Natural killer cell (primary cell): ENCODE measurements around the gene INPP1. TPM values are rescaled to one million over a fixed set of nuclear protein-coding genes. Genes with fewer than 3 reads are reported as not detected.

Experiments used
- ATAC-seq, 3 donors: fragments of 150-1000 bp in 2 of 3; fragments of 200-7000 bp in 1 of 3; cut with Tn5 transposase; 1 replicate in 1 of 3; 2 replicates in 2 of 3; pipeline ENCODE4 v1.10.0; 2021; ENCODE audit warnings: mild to moderate bottlenecking in 2 of 3, moderate library complexity in 2 of 3
- DNase-seq, 2 donors: peaks; one replicate each; pipeline versions ENCODE4 v3.0.0 to v3.0.0-alpha.2; 2013 to 2021; ENCODE audit warnings: mixed read lengths in 1 of 2
- H3K27ac ChIP-seq: one replicate; pipeline ENCODE4 v1.5.1; 2013; ENCODE audit warnings: mild to moderate bottlenecking, low read length
- H3K27me3 ChIP-seq: one replicate; pipeline ENCODE4 v1.6.1; 2013; ENCODE audit warnings: low read length; ENCODE audit not compliant: control insufficient read depth, insufficient read depth
- H3K36me3 ChIP-seq: one replicate; pipeline ENCODE4 v1.6.1; 2013; ENCODE audit warnings: low read length; ENCODE audit not compliant: control insufficient read depth, insufficient read depth
- H3K4me1 ChIP-seq: one replicate; pipeline ENCODE4 v1.6.1; 2013; ENCODE audit warnings: low read length; ENCODE audit not compliant: control insufficient read depth, insufficient read depth
- H3K4me3 ChIP-seq: one replicate; pipeline ENCODE4 v1.5.1; 2013; ENCODE audit warnings: low read length
- H3K9me3 ChIP-seq: one replicate; pipeline ENCODE4 v1.6.1; 2013; ENCODE audit warnings: low read length; ENCODE audit not compliant: control insufficient read depth, insufficient read depth
- H3K27ac Mint-ChIP-seq, 2 donors: one replicate each; pipeline ENCODE4 v1.8.0; 2022; ENCODE audit warnings: mild to moderate bottlenecking in 2 of 2, mixed read lengths in 2 of 2, moderate library complexity in 1 of 2
- H3K27me3 Mint-ChIP-seq, 2 donors: one replicate each; pipeline ENCODE4 v1.8.0; 2022; ENCODE audit warnings: low read depth in 2 of 2, mixed read lengths in 2 of 2
- H3K36me3 Mint-ChIP-seq: one replicate; pipeline ENCODE4 v1.8.0; 2022; ENCODE audit warnings: mixed read lengths
- H3K4me1 Mint-ChIP-seq, 2 donors: one replicate each; pipeline ENCODE4 v1.8.0; 2022; ENCODE audit warnings: mixed read lengths in 2 of 2
- H3K4me3 Mint-ChIP-seq: one replicate; pipeline ENCODE4 v1.8.0; 2022; ENCODE audit warnings: mild to moderate bottlenecking, moderate library complexity, mixed read lengths
- H3K9me3 Mint-ChIP-seq, 2 donors: one replicate each; pipeline ENCODE4 v1.8.0; 2022; ENCODE audit warnings: mixed read lengths in 2 of 2
- WGBS: methylation state at CpG from one replicate; pipeline ENCODE4 v1.1.7; 2013; ENCODE audit warnings: missing lambda C conversion rate; ENCODE audit not compliant: insufficient coverage; 5-methylcytosine and 5-hydroxymethylcytosine counted together
- intact Hi-C: fragments of 100-400 bp; cut with micrococcal nuclease; formaldehyde crosslinking; loops from one replicate; pipeline ENCODE4 v1.14.2; 2022
- total RNA-seq, 4 donors: library from RNA; stranded (reverse); fragments of 120-200 nt in 1 of 4; gene quantifications; one replicate each; pipeline versions ENCODE4 v1.2.3 to v1.2.4, GENCODE V29; 2013 to 2022
- TF ChIP-seq, protein P1 (sequence below): fragments of 200-600 bp; IDR thresholded peaks from one replicate; pipeline ENCODE4 v1.8.0; 2022; ENCODE audit warnings: antibody characterized with exemption

The INPP1 gene
- total RNA-seq, 3 donors from 2014 or later (not counting 1 experiment from before 2014, with no cell fraction given) = 9.5 to 16.7 (median 9.6) TPM

DNA sequence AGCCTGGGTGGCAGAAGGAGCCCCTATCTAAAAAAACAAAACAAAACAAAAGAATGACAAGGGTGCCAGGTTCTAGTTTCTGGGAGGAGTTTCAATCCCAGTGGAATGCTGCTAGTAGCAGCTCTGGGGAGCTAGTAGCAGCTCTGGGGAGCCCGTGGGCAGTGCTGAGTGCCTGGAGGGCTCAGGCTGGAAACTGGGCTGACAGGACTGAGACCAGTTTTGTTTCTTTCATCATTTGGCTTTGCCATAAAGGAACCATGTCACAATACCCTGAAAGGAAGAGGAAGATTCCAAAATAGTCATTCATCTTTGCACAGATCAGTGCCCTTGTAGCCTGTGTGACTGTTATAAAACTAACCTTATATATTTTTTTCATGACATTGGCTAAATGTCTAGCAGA lies 75.3 kb downstream of the INPP1 start:
- ATAC-seq (no peak), DNase-seq (no peak)
- Histone ChIP-seq H3K4me3 (no peak overlapping the region), H3K4me1 (peaks cover 8% of the 10 kb centered on the region), H3K36me3 (peaks cover 2% of the 10 kb centered on the region), H3K27me3 (no peaks in the 10 kb centered on the region), H3K27ac (no peak overlapping the region), H3K9me3 (no peaks in the 10 kb centered on the region)
- Mint-ChIP-seq H3K4me1 (peaks cover 40 to 71% of the 10 kb centered on the region in 2 donors), H3K4me3 (no peak overlapping the region), H3K9me3 (no peaks in the 10 kb centered on the region), H3K36me3 (no peaks in the 10 kb centered on the region), H3K27me3 (no peaks in the 10 kb centered on the region), H3K27ac (no peak overlapping the region)
- intact Hi-C loops = no loop called here
- TF ChIP-seq, protein P1, sequence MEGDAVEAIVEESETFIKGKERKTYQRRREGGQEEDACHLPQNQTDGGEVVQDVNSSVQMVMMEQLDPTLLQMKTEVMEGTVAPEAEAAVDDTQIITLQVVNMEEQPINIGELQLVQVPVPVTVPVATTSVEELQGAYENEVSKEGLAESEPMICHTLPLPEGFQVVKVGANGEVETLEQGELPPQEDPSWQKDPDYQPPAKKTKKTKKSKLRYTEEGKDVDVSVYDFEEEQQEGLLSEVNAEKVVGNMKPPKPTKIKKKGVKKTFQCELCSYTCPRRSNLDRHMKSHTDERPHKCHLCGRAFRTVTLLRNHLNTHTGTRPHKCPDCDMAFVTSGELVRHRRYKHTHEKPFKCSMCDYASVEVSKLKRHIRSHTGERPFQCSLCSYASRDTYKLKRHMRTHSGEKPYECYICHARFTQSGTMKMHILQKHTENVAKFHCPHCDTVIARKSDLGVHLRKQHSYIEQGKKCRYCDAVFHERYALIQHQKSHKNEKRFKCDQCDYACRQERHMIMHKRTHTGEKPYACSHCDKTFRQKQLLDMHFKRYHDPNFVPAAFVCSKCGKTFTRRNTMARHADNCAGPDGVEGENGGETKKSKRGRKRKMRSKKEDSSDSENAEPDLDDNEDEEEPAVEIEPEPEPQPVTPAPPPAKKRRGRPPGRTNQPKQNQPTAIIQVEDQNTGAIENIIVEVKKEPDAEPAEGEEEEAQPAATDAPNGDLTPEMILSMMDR = no peak
- WGBS = 94% methylated on average over 1 of the region's 1 CpG

DNA sequence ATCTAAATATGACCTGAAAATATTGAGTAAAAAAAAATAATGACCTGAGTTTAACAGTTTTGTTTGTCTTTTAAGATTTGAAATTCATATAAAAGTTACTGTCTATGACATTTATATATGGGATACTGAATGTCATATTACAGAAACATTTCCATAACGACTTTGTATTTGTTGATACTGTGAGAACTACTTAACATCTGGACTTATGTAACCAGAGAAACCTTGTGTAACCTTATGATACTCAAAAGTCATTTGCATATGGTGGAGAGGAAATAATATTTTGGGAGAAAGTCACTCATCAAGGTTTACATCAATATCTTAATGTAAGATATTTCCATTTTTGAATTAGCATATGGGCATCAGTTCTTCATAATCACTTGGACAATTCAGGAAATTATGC lies 77.4 kb downstream of the INPP1 start:
- H3K4me1 ChIP-seq = peaks cover 3% of the 10 kb centered on the region
- no peak for ATAC-seq
- H3K4me1 Mint-ChIP-seq = peaks cover 43 to 82% of the 10 kb centered on the region in 2 donors
- intact Hi-C loops = no loop called here
- no peak overlapping the region for H3K27ac ChIP-seq
- H3K36me3 ChIP-seq = peaks cover 2% of the 10 kb centered on the region
- no peaks in the 10 kb centered on the region for H3K27me3 ChIP-seq
- H3K4me3 ChIP-seq = no peak overlapping the region
- H3K9me3 ChIP-seq = no peaks in the 10 kb centered on the region
- no CpG with 5 or more reads among the region's 1 CpG for WGBS
- TF ChIP-seq, protein P1 = no peak
- H3K4me3 Mint-ChIP-seq = no peak overlapping the region
- H3K27me3 Mint-ChIP-seq = no peaks in the 10 kb centered on the region
- H3K9me3 Mint-ChIP-seq = no peaks in the 10 kb centered on the region
- no peaks in the 10 kb centered on the region for H3K36me3 Mint-ChIP-seq
- peak overlapping the region; percentile 1 to 57 for H3K27ac Mint-ChIP-seq
- DNase-seq = no peak

Other genes starting within 250 kb of the INPP1 start
- gene HIBCH, start 23.8 kb upstream of the INPP1 start, total RNA-seq = 10 to 100 TPM; 19.3 to 31.4 (median 21.6) TPM
- 10 to 100 TPM; 36.7 to 50.5 (median 48.0) TPM for gene MFSD6, start 64.8 kb downstream of the INPP1 start, total RNA-seq
- 10 to 100 TPM; 17.2 to 21.0 (median 18.3) TPM for gene NEMP2, start 191.1 kb downstream of the INPP1 start, total RNA-seq